ENCODE results near the gene MC3R. TPM values are rescaled to one million over a fixed set of nuclear protein-coding genes. Genes with fewer than 3 reads are reported as not detected.

MC3R gene
- total RNA-seq, 2 donors from 2014 or later = not detected

DNA sequence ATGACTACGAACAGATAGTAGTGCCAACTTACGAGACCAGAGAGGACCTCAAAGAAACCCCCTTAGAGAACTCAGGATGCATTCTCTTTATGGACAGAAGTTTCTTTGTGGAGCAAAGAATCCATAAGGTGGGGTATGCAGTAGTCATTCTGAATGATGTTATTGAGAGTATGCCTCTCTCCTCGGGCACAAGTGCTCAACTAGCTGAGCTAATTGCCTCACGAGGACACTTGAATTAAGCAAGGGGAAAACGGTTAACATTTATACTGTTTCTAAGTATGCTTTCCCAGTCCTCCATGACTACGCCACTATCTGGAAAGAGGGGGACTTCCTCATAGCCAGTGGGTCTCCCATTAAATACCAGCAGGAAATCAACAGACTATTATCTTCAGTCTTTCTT lies 25.6 kb downstream of the MC3R start:
- DNase-seq (no peak), ATAC-seq (no peak)
- no peak overlapping the region for H3K4me3 ChIP-seq
- H3K9me3 ChIP-seq = no peaks in the 10 kb centered on the region
- 67 to 70% methylated on average over 6 of the region's 6 CpGs for WGBS, 2 donors
- intact Hi-C loops (cut with DNase I) = no loop called here
- H3K36me3 ChIP-seq (replicated peaks in 1 of 2; ENCODE audit: insufficient read depth in 1 of 2, low read depth in 2 of 2) = no peaks in the 10 kb centered on the region
- H3K27ac ChIP-seq = no peak overlapping the region
- no peaks in the 10 kb centered on the region for H3K27me3 ChIP-seq
- no peak for TF ChIP-seq POLR2A (IDR thresholded peaks at IDR 0.05)
- TF ChIP-seq, protein P1, sequence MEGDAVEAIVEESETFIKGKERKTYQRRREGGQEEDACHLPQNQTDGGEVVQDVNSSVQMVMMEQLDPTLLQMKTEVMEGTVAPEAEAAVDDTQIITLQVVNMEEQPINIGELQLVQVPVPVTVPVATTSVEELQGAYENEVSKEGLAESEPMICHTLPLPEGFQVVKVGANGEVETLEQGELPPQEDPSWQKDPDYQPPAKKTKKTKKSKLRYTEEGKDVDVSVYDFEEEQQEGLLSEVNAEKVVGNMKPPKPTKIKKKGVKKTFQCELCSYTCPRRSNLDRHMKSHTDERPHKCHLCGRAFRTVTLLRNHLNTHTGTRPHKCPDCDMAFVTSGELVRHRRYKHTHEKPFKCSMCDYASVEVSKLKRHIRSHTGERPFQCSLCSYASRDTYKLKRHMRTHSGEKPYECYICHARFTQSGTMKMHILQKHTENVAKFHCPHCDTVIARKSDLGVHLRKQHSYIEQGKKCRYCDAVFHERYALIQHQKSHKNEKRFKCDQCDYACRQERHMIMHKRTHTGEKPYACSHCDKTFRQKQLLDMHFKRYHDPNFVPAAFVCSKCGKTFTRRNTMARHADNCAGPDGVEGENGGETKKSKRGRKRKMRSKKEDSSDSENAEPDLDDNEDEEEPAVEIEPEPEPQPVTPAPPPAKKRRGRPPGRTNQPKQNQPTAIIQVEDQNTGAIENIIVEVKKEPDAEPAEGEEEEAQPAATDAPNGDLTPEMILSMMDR (IDR thresholded peaks at IDR 0.05) = no peak
- H3K4me1 ChIP-seq = no peaks in the 10 kb centered on the region

DNA sequence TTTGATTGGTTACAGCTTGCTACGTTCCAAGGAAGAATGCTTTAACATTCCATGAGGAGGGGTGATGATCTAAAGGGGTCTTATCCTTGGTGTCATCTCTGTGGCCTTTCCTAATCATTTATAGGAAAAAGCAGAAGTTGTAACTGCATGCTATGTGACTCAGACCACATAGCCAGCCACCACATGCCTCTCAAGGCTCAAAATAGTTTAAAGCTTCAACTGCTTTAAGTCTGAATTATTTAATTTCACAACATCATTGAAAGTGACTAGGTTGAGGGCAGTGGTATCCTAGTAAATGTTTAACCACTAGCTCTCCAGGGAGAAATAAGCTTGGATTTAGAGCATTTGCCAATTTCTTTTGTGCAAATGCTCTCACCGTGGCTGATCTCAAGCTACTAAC lies 29.7 kb downstream of the MC3R start:
- no peaks in the 10 kb centered on the region for H3K4me1 ChIP-seq
- no peaks in the 10 kb centered on the region for H3K36me3 ChIP-seq (replicated peaks in 1 of 2; ENCODE audit: insufficient read depth in 1 of 2, low read depth in 2 of 2)
- 52 to 70% methylated on average over 2 of the region's 2 CpGs for WGBS, 2 donors
- H3K27ac ChIP-seq = no peak overlapping the region
- H3K27me3 ChIP-seq = no peaks in the 10 kb centered on the region
- H3K4me3 ChIP-seq = no peak overlapping the region
- no peak for TF ChIP-seq POLR2A (IDR thresholded peaks at IDR 0.05)
- TF ChIP-seq, protein P1 (IDR thresholded peaks at IDR 0.05) = no peak
- DNase-seq (no peak), ATAC-seq (no peak)
- no peaks in the 10 kb centered on the region for H3K9me3 ChIP-seq
- intact Hi-C loops (cut with DNase I) = no loop called here

DNA sequence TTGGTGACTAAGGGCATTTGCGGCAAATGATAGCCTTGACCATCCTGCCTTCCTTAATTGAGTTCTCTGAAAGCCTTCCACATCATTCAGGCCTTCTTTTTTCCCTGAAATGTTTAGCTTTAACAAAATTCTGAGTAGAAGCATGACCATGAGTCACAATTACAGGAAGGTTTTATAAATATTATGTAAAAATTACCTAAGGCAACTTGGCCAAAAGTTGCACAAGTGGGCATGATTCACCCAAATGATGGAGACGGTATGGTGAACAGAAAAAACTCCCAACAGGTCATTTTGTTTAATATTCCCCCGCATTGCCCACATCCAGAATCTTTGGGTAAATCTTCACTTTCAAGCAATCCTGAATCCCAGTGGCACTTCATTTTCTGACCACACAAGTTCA lies 37.0 kb downstream of the MC3R start:
- no peaks in the 10 kb centered on the region for H3K36me3 ChIP-seq (replicated peaks in 1 of 2; ENCODE audit: insufficient read depth in 1 of 2, low read depth in 2 of 2)
- H3K27ac ChIP-seq = no peak overlapping the region
- DNase-seq (no peak), ATAC-seq (no peak)
- intact Hi-C loops (cut with DNase I) = no loop called here
- TF ChIP-seq POLR2A (IDR thresholded peaks at IDR 0.05) = no peak
- TF ChIP-seq, protein P1 (IDR thresholded peaks at IDR 0.05) = no peak
- H3K9me3 ChIP-seq = no peaks in the 10 kb centered on the region
- WGBS, 2 donors = 79% methylated on average over 3 of the region's 3 CpGs
- no peak overlapping the region for H3K4me3 ChIP-seq
- no peaks in the 10 kb centered on the region for H3K27me3 ChIP-seq
- H3K4me1 ChIP-seq = no peaks in the 10 kb centered on the region

DNA sequence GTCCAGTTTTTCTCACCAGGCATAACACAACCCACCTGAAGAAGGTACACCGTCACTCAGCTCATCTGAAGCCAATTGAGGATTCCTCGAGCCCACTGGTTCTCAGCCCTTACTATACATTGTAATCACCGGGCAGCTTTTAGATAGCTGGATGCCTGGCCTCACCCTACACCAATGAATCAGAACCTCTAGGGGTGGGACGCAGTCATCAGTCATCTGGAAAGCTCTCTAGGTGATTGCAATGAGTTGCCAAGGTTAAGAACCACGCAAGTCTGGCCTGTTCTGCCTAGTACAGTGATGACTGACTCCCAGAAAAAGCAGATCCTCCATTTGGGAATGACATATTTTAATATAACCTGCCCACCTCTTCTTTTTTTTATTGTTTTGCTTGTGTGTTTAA lies 41.1 kb downstream of the MC3R start:
- H3K9me3 ChIP-seq = no peaks in the 10 kb centered on the region
- DNase-seq (no peak), ATAC-seq (no peak)
- TF ChIP-seq, protein P1 (IDR thresholded peaks at IDR 0.05) = no peak
- TF ChIP-seq POLR2A (IDR thresholded peaks at IDR 0.05) = no peak
- H3K4me1 ChIP-seq = no peaks in the 10 kb centered on the region
- intact Hi-C loops (cut with DNase I) = no loop called here
- H3K4me3 ChIP-seq = no peak overlapping the region
- no peaks in the 10 kb centered on the region for H3K27me3 ChIP-seq
- 57 to 67% methylated on average over 5 of the region's 5 CpGs for WGBS, 2 donors
- no peaks in the 10 kb centered on the region for H3K36me3 ChIP-seq (replicated peaks in 1 of 2; ENCODE audit: insufficient read depth in 1 of 2, low read depth in 2 of 2)
- H3K27ac ChIP-seq = no peak overlapping the region

DNA sequence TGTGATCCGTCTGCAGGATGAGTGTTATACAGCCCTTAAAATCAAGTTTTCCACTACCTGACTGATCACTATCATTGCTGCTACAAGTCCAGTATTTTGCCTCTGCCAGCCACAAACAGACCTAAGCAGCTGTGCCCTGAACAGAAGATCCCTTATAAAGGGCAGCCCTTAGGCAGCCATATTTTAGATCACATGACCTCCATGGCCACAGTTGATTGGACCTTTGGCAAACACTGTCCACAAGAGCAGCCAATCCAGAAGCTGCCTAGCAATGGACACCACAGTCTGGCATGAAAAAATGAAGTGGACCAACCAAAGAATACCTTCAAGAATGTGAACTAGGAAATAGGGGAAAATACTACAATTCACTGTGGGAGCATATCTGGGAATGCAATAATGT lies 50.8 kb downstream of the MC3R start:
- Histone ChIP-seq H3K4me3 (no peak overlapping the region), H3K36me3 (replicated peaks in 1 of 2; ENCODE audit: insufficient read depth in 1 of 2, low read depth in 2 of 2) (no peaks in the 10 kb centered on the region), H3K9me3 (no peaks in the 10 kb centered on the region), H3K4me1 (no peaks in the 10 kb centered on the region), H3K27me3 (no peaks in the 10 kb centered on the region), H3K27ac (no peak overlapping the region)
- TF ChIP-seq POLR2A (IDR thresholded peaks at IDR 0.05) = no peak
- TF ChIP-seq, protein P1 (IDR thresholded peaks at IDR 0.05) = no peak
- 63 to 74% methylated on average over 1 of the region's 1 CpG for WGBS, 2 donors
- intact Hi-C loops (cut with DNase I) = no loop called here
- DNase-seq (no peak), ATAC-seq (no peak)

Small RNA genes lying within 50 kb of the gene (small RNA-seq; reads per million reads assigned to genes)
- not detected for gene RNA5SP487

Other genes starting within 250 kb of the MC3R start
- under 1 TPM in 1 of 2 donors, not detected in 1; 0.26 TPM for gene CBLN4, start 243.2 kb upstream of the MC3R start, total RNA-seq
- gene FAM210B, start 110.2 kb downstream of the MC3R start, total RNA-seq = 10 to 100 TPM; 11.5 to 26.2 TPM
- gene AURKA, start 143.5 kb downstream of the MC3R start, total RNA-seq = 1 to 10 TPM in 1 of 2 donors, under 1 TPM in 1; 0.66 to 1.0 TPM
- 10 to 100 TPM; 12.2 to 14.5 TPM for gene CSTF1, start 143.9 kb downstream of the MC3R start, total RNA-seq
- under 1 TPM in 1 of 2 donors, not detected in 1; 0.52 TPM for gene CASS4, start 163.5 kb downstream of the MC3R start, total RNA-seq
- gene RTF2, start 219.9 kb downstream of the MC3R start, total RNA-seq = 10 to 100 TPM; 22.1 to 29.1 TPM

Measured in body of pancreas (tissue), 4 donors.